Skeletal muscle tissue (tissue), 4 donors: ENCODE results near the gene SPCS3. TPM values are rescaled to one million over a fixed set of nuclear protein-coding genes. Genes with fewer than 3 reads are reported as not detected.

Source experiments
- H3K27ac ChIP-seq: one replicate; pipeline ENCODE4 v1.7.0; 2013; ENCODE audit warnings: mild to moderate bottlenecking, low read depth, low read length, inconsistent platforms
- H3K27me3 ChIP-seq, 3 donors: one replicate each; pipeline ENCODE4 v1.7.0; 2013; ENCODE audit warnings: low read length in 3 of 3; ENCODE audit not compliant: control insufficient read depth in 3 of 3, insufficient read depth in 3 of 3
- H3K36me3 ChIP-seq, 3 donors: one replicate each; pipeline ENCODE4 v1.7.0; 2013; ENCODE audit warnings: low read length in 3 of 3; ENCODE audit not compliant: control insufficient read depth in 3 of 3, insufficient read depth in 3 of 3
- H3K4me1 ChIP-seq, 3 donors: one replicate each; pipeline ENCODE4 v1.7.0; 2013; ENCODE audit warnings: low read length in 3 of 3, mild to moderate bottlenecking in 3 of 3; ENCODE audit not compliant: control insufficient read depth in 3 of 3, insufficient read depth in 3 of 3
- H3K4me3 ChIP-seq, 3 donors: one replicate each; pipeline ENCODE4 v1.7.0; 2013; ENCODE audit warnings: low read length in 3 of 3
- H3K9ac ChIP-seq, 3 donors: one replicate each; pipeline ENCODE4 v1.7.0; 2013; ENCODE audit warnings: low read length in 3 of 3, mild to moderate bottlenecking in 3 of 3, moderate library complexity in 2 of 3, low read depth in 1 of 3
- H3K9me3 ChIP-seq, 3 donors: one replicate each; pipeline ENCODE4 v1.7.0; 2013; ENCODE audit warnings: low read length in 3 of 3; ENCODE audit not compliant: control insufficient read depth in 3 of 3
- total RNA-seq: library from RNA; depleted of rRNA; stranded (reverse); fragments of >200 nt; gene quantifications from one replicate; pipeline ENCODE4 v1.2.3, GENCODE V29; 2014
- donor health status: Osteomylitis.

SPCS3 gene
- total RNA-seq, 1 donor from 2014 or later = 47.5 TPM

DNA sequence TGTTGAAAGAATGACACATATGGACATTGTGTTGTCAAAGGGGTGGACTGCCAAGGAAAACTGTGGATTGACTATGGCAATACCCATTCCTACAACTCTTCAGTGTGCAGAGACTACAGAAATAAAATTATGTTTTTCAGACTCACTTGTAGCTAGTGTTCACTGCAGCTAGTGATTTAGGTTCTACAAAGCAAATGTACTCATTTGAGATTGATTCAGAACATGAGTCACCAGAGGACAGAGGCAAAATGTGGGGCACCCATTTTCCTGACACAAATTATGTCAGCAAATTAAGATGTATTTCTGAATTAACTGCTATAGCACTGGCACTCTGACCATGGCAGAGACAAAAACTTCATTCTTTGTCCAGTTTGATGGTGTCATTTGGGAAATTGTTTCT, 40.7 kb downstream of the SPCS3 start:
- Histone ChIP-seq H3K4me3 (no peak overlapping the region), H3K27ac (no peak overlapping the region), H3K27me3 (no peaks in the 10 kb centered on the region), H3K9me3 (no peaks in the 10 kb centered on the region), H3K36me3 (no peaks in the 10 kb centered on the region), H3K9ac (no peak overlapping the region), H3K4me1 (no peaks in the 10 kb centered on the region)

DNA sequence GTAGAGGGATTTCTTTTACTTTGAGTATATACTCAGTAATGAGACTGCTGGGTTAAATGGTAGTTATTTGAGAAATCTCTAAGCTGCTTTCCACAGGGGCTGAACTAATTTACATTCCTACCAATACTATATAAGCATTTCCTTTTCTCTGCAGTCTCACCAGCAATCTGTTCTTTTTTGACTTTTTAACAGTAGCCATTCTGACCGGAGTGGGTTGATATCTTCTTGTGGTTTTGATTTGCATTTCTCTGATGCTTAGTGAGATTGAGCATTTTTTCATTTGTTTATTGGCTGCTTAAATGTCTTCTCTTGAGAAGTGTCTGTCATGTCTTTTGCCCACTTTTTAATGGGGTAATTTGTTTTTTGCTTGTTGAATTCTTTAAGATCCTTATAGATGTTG, 43.3 kb downstream of the SPCS3 start:
- H3K9ac ChIP-seq = no peak overlapping the region
- H3K4me1 ChIP-seq = no peaks in the 10 kb centered on the region
- H3K27ac ChIP-seq = no peak overlapping the region
- H3K9me3 ChIP-seq = peaks cover 0 to 1% (median 0%) of the 10 kb centered on the region in 3 donors
- H3K27me3 ChIP-seq = no peaks in the 10 kb centered on the region
- H3K4me3 ChIP-seq = no peak overlapping the region
- no peaks in the 10 kb centered on the region for H3K36me3 ChIP-seq

DNA sequence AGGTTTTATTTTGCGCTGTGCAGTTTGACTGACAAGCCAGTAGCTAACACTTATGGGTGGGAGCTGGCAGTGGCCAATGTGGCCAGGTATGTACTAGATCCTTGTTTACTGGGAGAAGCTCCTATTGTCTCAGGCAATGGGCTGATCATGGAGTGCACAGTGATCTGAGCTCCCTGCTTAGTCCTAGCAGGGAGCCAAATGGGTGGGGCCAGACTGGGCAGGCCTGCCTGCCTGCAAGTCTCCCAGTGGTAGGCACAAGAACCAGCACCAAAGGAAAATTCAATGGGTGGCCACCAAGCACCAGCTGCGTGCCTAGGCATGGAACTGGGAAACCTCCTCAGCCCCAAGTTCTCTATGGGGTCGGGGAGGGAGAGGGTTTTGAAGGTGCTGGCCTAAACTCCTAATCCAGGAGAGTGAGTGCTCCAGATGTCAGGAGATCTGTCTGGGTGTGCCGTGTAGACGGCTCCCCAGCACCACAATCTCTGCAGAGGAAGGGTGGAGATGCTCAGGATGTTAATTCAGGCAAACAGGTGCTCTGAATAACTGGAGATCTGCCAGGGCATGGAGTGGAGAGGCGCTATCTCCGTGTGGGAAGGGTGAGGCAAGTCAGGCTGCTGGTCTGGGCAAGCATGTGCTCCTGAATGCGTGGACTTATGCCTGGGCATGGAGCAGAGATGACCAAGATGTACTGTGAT, 48.2 kb downstream of the SPCS3 start:
- no peak overlapping the region for H3K4me3 ChIP-seq
- no peak overlapping the region for H3K27ac ChIP-seq
- no peaks in the 10 kb centered on the region for H3K4me1 ChIP-seq
- no peaks in the 10 kb centered on the region for H3K36me3 ChIP-seq
- H3K9ac ChIP-seq = no peak overlapping the region
- peaks cover 0 to 1% (median 0%) of the 10 kb centered on the region in 3 donors for H3K9me3 ChIP-seq
- H3K27me3 ChIP-seq = no peaks in the 10 kb centered on the region

DNA sequence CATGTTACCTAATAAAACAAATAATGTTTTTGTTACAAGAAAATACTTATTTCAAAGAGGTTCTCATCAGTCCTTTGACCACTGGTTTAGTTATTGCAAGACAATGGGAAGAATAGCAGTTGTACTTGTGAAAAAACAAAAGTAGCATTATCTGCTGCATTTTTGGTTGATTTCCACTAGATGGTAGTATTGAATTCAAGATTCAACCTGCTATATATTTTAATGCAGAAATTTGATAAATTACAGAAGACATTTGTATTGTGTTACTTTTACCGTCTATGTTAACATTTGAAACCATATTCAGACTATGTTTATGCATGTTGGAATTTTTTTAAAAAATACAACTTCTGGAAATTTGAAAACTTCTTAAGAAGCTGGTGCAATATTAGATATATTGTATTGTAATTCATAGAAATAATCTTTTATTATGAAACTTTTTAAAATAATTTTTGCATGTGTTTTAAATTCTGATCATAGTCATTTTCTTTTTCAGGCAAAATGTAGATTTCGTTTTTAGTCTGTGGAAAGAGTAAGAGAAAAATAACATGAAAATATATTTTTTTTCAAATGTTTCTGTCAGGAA, 56.4 kb downstream of the SPCS3 start:
- H3K9ac ChIP-seq = no peak overlapping the region

DNA sequence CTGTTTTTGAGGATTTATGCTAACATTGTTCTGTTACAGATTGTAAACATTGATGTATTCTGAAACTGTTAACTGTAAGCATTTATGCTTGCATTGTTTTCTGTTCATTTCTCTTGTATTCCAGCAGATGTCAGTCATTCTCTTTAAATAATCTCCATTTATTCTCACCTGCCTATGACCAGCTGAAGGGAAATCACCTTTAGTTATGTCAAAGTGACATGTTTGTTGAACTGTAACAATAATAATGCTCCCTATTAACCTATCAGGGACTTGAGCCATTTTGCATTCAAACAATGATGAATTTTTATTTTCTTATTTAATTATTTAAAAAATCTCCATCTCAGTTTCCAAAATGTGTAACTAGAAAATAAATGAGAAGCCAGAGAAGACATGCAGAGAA, 58.0 kb downstream of the SPCS3 start:
- Histone ChIP-seq H3K36me3 (no peaks in the 10 kb centered on the region), H3K4me3 (no peak overlapping the region), H3K9me3 (no peaks in the 10 kb centered on the region), H3K9ac (no peak overlapping the region), H3K27ac (no peak overlapping the region), H3K27me3 (no peaks in the 10 kb centered on the region), H3K4me1 (no peaks in the 10 kb centered on the region)

More for the DNA sequence above, 56.4 kb downstream of the SPCS3 start:
- no peaks in the 10 kb centered on the region for H3K27me3 ChIP-seq
- no peak overlapping the region for H3K27ac ChIP-seq
- no peak overlapping the region for H3K4me3 ChIP-seq
- H3K36me3 ChIP-seq = no peaks in the 10 kb centered on the region
- H3K9me3 ChIP-seq = no peaks in the 10 kb centered on the region
- H3K4me1 ChIP-seq = no peaks in the 10 kb centered on the region

DNA sequence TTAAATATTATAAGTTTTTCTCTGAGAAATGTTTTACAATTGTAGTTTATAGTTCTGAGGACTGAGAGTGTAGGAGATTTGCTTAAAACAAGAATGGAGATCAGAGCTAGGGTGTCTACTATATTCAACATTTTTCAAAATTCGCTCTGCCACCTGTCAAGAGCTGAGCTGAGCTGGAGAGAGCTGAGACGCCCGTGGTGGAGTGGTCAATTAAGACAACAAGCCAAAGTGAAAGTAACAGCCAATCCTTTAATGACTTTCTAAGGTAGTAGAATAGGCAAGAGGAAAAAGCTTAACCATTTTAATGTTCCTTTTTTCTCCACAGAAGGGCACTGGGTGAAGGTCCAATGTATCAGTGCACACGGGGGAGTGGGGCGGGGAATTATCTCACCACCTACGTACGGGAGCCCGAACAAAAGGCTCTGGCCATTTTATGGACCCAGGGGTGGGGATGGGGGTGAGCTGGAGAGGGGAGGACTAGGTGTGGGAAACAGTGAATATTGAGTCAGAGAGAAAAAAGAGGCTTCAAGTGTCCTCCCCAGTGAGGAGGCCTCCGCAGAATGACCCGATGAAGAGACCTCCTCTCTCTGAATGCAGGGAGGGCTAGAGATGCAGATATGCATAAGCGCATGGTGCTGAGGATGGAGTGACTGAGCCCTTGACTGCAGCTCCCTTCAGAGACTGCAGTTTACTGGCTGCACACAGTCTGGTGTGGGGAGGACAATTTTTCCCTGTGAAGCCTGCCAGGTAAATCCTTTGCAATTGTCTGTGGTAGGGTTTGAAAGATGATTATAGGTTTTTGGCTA, 60.8 kb downstream of the SPCS3 start:
- Histone ChIP-seq H3K27me3 (no peaks in the 10 kb centered on the region), H3K4me3 (peak overlapping the region in 2 of 3 donors; percentile 17 to 23), H3K4me1 (no peaks in the 10 kb centered on the region), H3K27ac (no peak overlapping the region), H3K36me3 (no peaks in the 10 kb centered on the region), H3K9ac (no peak overlapping the region), H3K9me3 (no peaks in the 10 kb centered on the region)

Other genes starting within 250 kb of the SPCS3 start
- 0.52 TPM for gene SPATA4, start 124.4 kb upstream of the SPCS3 start, total RNA-seq
- 77.8 TPM for gene ASB5, start 50.7 kb upstream of the SPCS3 start, total RNA-seq